ENCODE measurements around the gene STUB1.
A peak's percentile ranks its signal among the peaks of the same experiment; 100 is the strongest.

GRCh38 chr16:711548-712320, 31.5 kb downstream of the STUB1 start:
- TF ChIP-seq POLR2AphosphoS5 (IDR thresholded peaks at IDR 0.05) (peak in 1 of 2 donors; percentile 32), POLR2A (IDR thresholded peaks at IDR 0.05; ENCODE audit: low read depth) (no peak)
